ENCODE data around the gene LMTK2. TPM values are rescaled to one million over a fixed set of nuclear protein-coding genes. Genes with fewer than 3 reads are reported as not detected.

The LMTK2 gene
- total RNA-seq = 21.6 TPM

- intact Hi-C loops (cut with DNase I) = no loop called here
- no peak for DNase-seq (ENCODE audit: extremely low spot score in 2 of 2)
- TF ChIP-seq POLR2AphosphoS5 (IDR thresholded peaks at IDR 0.05; ENCODE audit: insufficient read depth in 1 of 2, low read depth in 1 of 2) (peak; percentile 66 to 97), CTCF (IDR thresholded peaks at IDR 0.05) (peak; percentile 86 to 98 (median 91)), POLR2A (IDR thresholded peaks at IDR 0.05) (peak in 1 of 2 donors; percentile 86)
These were observed at the start of gene LMTK2 for GRCh38 chr7:98106647-98107312. Gene LMTK2 (plus strand): TSS chr7:98106862. CDS start chr7:98107178, 316 bp downstream.

DNA sequence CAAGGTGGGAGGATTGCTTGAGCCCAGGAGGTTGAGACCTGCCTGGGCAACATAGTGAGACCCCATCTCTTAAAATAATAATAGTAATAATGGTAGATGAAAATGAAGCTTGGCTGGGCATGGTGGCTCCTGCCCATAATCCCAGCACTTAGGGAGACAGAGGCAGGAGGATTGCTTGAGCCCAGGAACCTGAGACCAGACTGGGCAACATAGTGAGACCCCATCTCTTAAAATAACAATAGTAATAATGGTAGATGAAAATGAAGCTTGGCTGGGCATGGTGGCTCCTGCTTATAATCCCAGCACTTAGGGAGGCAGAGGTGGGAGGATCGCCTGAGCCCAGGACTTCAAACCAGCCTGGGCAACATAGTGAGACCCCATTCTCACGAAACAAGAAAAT is 49.5 kb upstream of the LMTK2 start:
- H3K27me3 ChIP-seq = no peaks in the 10 kb centered on the region
- H3K4me3 ChIP-seq = no peak overlapping the region
- intact Hi-C loops (cut with DNase I) = no loop called here
- DNase-seq (ENCODE audit: extremely low spot score in 2 of 2) = no peak
- TF ChIP-seq POLR2AphosphoS5 (IDR thresholded peaks at IDR 0.05; ENCODE audit: insufficient read depth in 1 of 2, low read depth in 1 of 2) (no peak), POLR2A (IDR thresholded peaks at IDR 0.05) (no peak), CTCF (IDR thresholded peaks at IDR 0.05) (no peak)
- peak overlapping the region; percentile 30 for H3K27ac ChIP-seq
- no peaks in the 10 kb centered on the region for H3K9me3 ChIP-seq
- no peaks in the 10 kb centered on the region for H3K36me3 ChIP-seq
- H3K4me1 ChIP-seq = peaks cover 5% of the 10 kb centered on the region

More at GRCh38 chr7:98106647-98107312, at the start of gene LMTK2:
- H3K27ac ChIP-seq = peak within 1 kb of the TSS; percentile 67
- peaks cover 37% of the 10 kb centered on the region for H3K4me1 ChIP-seq
- peak within 1 kb of the TSS; percentile 89 to 100 for H3K4me3 ChIP-seq
- H3K9me3 ChIP-seq = no peaks in the 10 kb centered on the region
- H3K36me3 ChIP-seq = no peaks in the 10 kb centered on the region
- no peaks in the 10 kb centered on the region for H3K27me3 ChIP-seq

DNA sequence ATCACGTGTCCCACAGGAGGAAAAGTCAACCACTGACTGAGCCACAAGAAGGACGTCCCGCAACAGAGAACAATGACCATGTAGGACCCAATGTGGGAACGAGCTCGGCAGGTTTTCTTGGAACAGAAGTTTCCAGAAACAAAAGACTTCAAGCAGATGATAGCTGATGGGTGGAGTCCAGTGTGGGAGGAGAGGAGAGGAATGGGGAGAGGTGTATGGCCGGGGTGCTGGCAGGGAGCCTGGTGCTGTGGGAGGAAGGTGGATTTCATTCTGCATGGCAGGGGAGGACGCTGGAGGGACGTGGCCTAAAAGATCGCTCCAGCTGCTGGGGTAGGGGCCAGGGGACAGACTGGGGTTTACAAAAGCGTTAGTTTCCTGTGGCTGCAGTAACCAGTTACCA is 48.5 kb upstream of the LMTK2 start:
- DNase-seq (ENCODE audit: extremely low spot score in 2 of 2) = no peak
- Histone ChIP-seq H3K36me3 (no peaks in the 10 kb centered on the region), H3K9me3 (no peaks in the 10 kb centered on the region), H3K4me1 (peaks cover 5% of the 10 kb centered on the region), H3K27ac (peak overlapping the region; percentile 30), H3K4me3 (no peak overlapping the region), H3K27me3 (no peaks in the 10 kb centered on the region)
- TF ChIP-seq CTCF (IDR thresholded peaks at IDR 0.05) = no peak
- intact Hi-C loops (cut with DNase I) = no loop called here

DNA sequence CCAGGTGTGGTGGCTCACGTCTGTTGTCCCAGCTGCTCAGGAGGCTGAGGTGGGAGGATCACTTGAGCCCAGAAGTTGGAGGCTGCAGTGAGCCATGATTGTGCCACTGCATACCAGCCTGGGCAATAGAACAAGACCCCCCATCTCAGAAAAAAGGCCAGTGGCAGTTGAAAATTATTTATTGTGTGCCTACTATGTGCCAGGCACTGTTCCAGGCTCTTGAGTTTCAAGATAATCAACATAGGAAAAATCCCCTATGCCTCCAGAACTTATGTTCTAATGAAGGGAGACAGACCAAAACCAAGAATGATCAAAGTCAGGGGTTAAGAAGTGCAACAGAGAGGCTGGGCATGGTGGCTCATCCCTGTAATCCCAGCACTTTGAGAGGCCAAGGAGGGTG is 42.4 kb upstream of the LMTK2 start:
- Histone ChIP-seq H3K36me3 (no peaks in the 10 kb centered on the region), H3K9me3 (no peaks in the 10 kb centered on the region), H3K4me3 (no peak overlapping the region), H3K27me3 (no peaks in the 10 kb centered on the region), H3K4me1 (no peaks in the 10 kb centered on the region), H3K27ac (no peak overlapping the region)
- TF ChIP-seq CTCF (IDR thresholded peaks at IDR 0.05) (no peak), POLR2AphosphoS5 (IDR thresholded peaks at IDR 0.05; ENCODE audit: insufficient read depth in 1 of 2, low read depth in 1 of 2) (no peak), POLR2A (IDR thresholded peaks at IDR 0.05) (no peak)
- intact Hi-C loops (cut with DNase I) = no loop called here
- no peak for DNase-seq (ENCODE audit: extremely low spot score in 2 of 2)

DNA sequence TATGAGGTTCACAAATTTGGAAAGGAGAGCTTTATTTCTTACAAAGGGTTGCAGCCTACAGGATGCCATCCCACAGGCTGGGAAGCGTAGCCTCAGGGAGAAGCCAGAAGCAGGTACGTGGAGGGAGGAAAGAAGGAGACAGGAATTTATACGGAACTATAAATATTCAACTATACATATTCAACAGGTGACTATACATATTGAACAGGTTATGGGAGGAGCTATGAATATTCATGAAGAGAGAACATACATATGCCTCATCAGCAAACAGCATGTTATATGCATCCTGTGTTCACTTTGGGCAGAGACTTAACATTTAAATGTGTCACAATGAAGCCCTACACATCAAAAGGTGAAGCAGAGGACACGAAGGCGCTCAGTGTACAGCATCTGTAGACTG is 40.5 kb upstream of the LMTK2 start:
- Histone ChIP-seq H3K27me3 (no peaks in the 10 kb centered on the region), H3K4me1 (no peaks in the 10 kb centered on the region), H3K27ac (no peak overlapping the region), H3K9me3 (no peaks in the 10 kb centered on the region), H3K4me3 (no peak overlapping the region), H3K36me3 (no peaks in the 10 kb centered on the region)
- no peak for DNase-seq (ENCODE audit: extremely low spot score in 2 of 2)
- intact Hi-C loops (cut with DNase I) = no loop called here
- TF ChIP-seq POLR2A (IDR thresholded peaks at IDR 0.05) (no peak), CTCF (IDR thresholded peaks at IDR 0.05) (no peak), POLR2AphosphoS5 (IDR thresholded peaks at IDR 0.05; ENCODE audit: insufficient read depth in 1 of 2, low read depth in 1 of 2) (no peak)
